ENCODE data around the gene MAML2.

Gene MAML2

GRCh38 chr11:96318399-96318798 is 24.6 kb downstream of the MAML2 start:
- DNase-seq (ENCODE audit: low read depth) = no peak

- no peak for DNase-seq (ENCODE audit: low read depth)
These were observed 25.0 kb downstream of the MAML2 start for GRCh38 chr11:96317985-96318384.

GRCh38 chr11:96317571-96317970 is 25.4 kb downstream of the MAML2 start:
- DNase-seq (ENCODE audit: low read depth) = no peak

GRCh38 chr11:96316869-96317268 is 26.1 kb downstream of the MAML2 start:
- DNase-seq (ENCODE audit: low read depth) = no peak

- no peak for DNase-seq (ENCODE audit: low read depth)
These were observed 27.5 kb downstream of the MAML2 start for GRCh38 chr11:96315476-96315875.

- DNase-seq (ENCODE audit: low read depth) = no peak
These were observed 28.5 kb downstream of the MAML2 start for GRCh38 chr11:96314326-96315020.

- no peak for DNase-seq (ENCODE audit: low read depth)
These were observed 29.8 kb downstream of the MAML2 start for GRCh38 chr11:96313163-96313562.

GRCh38 chr11:96311120-96311568 is 31.9 kb downstream of the MAML2 start:
- DNase-seq (ENCODE audit: low read depth) = no peak

GRCh38 chr11:96310236-96310635 is 32.8 kb downstream of the MAML2 start:
- DNase-seq (ENCODE audit: low read depth) = no peak

- DNase-seq (ENCODE audit: low read depth) = no peak
These were observed 33.4 kb downstream of the MAML2 start for GRCh38 chr11:96309643-96310017.

GRCh38 chr11:96309016-96309642 is 33.9 kb downstream of the MAML2 start:
- DNase-seq (ENCODE audit: low read depth) = no peak

GRCh38 chr11:96307776-96308140 is 35.2 kb downstream of the MAML2 start:
- DNase-seq (ENCODE audit: low read depth) = no peak

GRCh38 chr11:96306933-96307775 is 35.8 kb downstream of the MAML2 start:
- DNase-seq (ENCODE audit: low read depth) = no peak

GRCh38 chr11:96306600-96306932 is 36.4 kb downstream of the MAML2 start:
- no peak for DNase-seq (ENCODE audit: low read depth)

- no peak for DNase-seq (ENCODE audit: low read depth)
These were observed 36.9 kb downstream of the MAML2 start for GRCh38 chr11:96306071-96306470.

- no peak for DNase-seq (ENCODE audit: low read depth)
These were observed 39.0 kb downstream of the MAML2 start for GRCh38 chr11:96303980-96304379.

GRCh38 chr11:96303064-96303463 is 39.9 kb downstream of the MAML2 start:
- no peak for DNase-seq (ENCODE audit: low read depth)

GRCh38 chr11:96301818-96302217 is 41.2 kb downstream of the MAML2 start:
- no peak for DNase-seq (ENCODE audit: low read depth)

- DNase-seq (ENCODE audit: low read depth) = no peak
These were observed 43.7 kb downstream of the MAML2 start for GRCh38 chr11:96299155-96299888.

- no peak for DNase-seq (ENCODE audit: low read depth)
These were observed 47.6 kb downstream of the MAML2 start for GRCh38 chr11:96295369-96295768.

- no peak for DNase-seq (ENCODE audit: low read depth)
These were observed 48.7 kb downstream of the MAML2 start for GRCh38 chr11:96294289-96294688.

GRCh38 chr11:96293598-96294021 is 49.4 kb downstream of the MAML2 start:
- DNase-seq (ENCODE audit: low read depth) = no peak

Data from activated T-helper 9 cell treated with anti-CD3 and anti-CD28 coated beads, Interleukin-2, amount 50 U/mL, for 16 hours (primary cell).